Uterus (tissue), 2 donors: ENCODE results near the gene NRROS.

Source experiments
- CTCF ChIP-seq, 4 experiments: fragments of 200-600 bp in 2 of 4; fragments of 450-650 bp in 2 of 4; sonication (generic) in 2 of 4; IDR thresholded peaks; one replicate each; pipeline ENCODE4 v1.5.1; 2016 to 2019; ENCODE audit warnings: antibody characterized with exemption in 4 of 4, mild to moderate bottlenecking in 2 of 4, moderate library complexity in 1 of 4
- POLR2A ChIP-seq, 2 donors: fragments of 450-650 bp; IDR thresholded peaks; one replicate each; pipeline ENCODE4 v1.6.1; 2016; ENCODE audit warnings: antibody characterized with exemption in 2 of 2, mild to moderate bottlenecking in 1 of 2, moderate library complexity in 1 of 2

DNA sequence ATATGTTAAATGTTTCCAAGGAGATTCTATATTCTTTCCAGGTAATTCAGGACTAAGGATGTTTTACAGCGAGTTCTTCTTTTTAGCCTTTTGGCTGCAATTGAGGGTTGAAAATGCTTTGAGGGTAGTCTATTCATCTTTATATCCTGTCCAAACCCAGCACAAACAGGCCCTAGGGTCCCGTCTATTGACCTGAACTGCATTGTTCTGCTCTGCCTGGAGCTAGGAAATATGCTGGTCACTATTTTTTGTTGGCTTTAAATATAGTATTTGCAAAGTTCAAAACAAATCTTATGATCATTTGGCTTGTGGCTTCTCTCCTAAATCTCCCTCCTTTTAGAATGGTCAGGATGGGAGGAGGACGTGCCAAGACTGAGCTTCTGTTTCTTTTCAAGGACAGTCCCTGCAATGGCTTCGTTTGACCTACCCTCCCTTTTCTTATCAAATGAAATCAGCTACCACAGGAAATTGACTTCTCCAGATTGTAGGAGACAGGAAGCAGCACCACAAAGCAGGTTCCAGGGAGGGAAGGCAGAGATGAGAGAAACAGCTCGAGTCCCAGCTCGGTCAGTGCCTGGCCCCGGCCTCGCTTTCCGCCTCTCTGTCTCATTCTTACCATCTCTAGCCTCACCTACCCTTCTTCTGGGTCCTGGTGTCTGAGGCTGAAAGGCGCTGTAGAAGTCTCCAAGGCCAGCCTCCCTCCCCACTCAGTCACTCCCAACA is 27.6 kb upstream of the NRROS start:
- TF ChIP-seq CTCF (IDR thresholded peaks at IDR 0.05) (no peak), POLR2A (IDR thresholded peaks at IDR 0.05) (no peak)
